PC-3 (cell line): ENCODE measurements around the gene AKAP6. TPM values are rescaled to one million over a fixed set of nuclear protein-coding genes. Genes with fewer than 3 reads are reported as not detected.
A peak's percentile ranks its signal among the peaks of the same experiment; 100 is the strongest.

Experiments used
- ATAC-seq: fragments of 200-7000 bp; cut with Tn5 transposase; 2 replicates; pipeline ENCODE4 v1.9.1; 2020; ENCODE audit warnings: mild to moderate bottlenecking, moderate library complexity
- BruUV-seq: library from RNA; stranded (reverse); fragments of 400-500 nt; replicated peaks from 2 replicates; lab custom pipeline; 2021; lab: Mats Ljungman, UMichigan
- CTCF ChIA-PET: fragments of 300-600 bp; sonication (Branson Sonifier 250); formaldehyde crosslinking; loops from one replicate; lab custom pipeline; 2022; ENCODE audit warnings: antibody characterized with exemption; lab: Charles Lee
- POLR2A ChIA-PET: fragments of 300-600 bp; sonication (Branson Sonifier 250); formaldehyde crosslinking; loops from one replicate; lab custom pipeline; 2022; ENCODE audit warnings: antibody characterized with exemption; ENCODE audit not compliant: unreplicated experiment; lab: Charles Lee
- DNase-seq: peaks from one replicate; pipeline ENCODE4 v3.0.0-alpha.2; 2015
- H2AFZ ChIP-seq: fragments of 300-600 bp; sonication (generic); 2 replicates; pipeline ENCODE4 v1.6.0; 2016; ENCODE audit warnings: antibody characterized with exemption, low read length
- H3F3A ChIP-seq: fragments of 300-600 bp; sonication (generic); one replicate; pipeline ENCODE4 v1.6.0; 2017; ENCODE audit warnings: antibody characterized with exemption, low read length, control low read depth, mild to moderate bottlenecking; ENCODE audit not compliant: unreplicated experiment
- H3K27ac ChIP-seq: fragments of 300-600 bp; sonication (generic); 2 replicates; pipeline ENCODE4 v1.5.1; 2016; ENCODE audit warnings: mild to moderate bottlenecking, low read length
- H3K27me3 ChIP-seq: fragments of 300-600 bp; sonication (generic); 2 replicates; pipeline ENCODE4 v1.6.1; 2016; ENCODE audit warnings: low read length, mixed read lengths
- H3K36me3 ChIP-seq: fragments of 300-600 bp; sonication (generic); 2 replicates; pipeline ENCODE4 v1.6.1; 2016; ENCODE audit warnings: low read depth, mixed run types, low read length, mixed read lengths
- H3K4me1 ChIP-seq: fragments of 300-600 bp; sonication (generic); 2 replicates; pipeline ENCODE4 v1.5.1; 2016; ENCODE audit warnings: low read length; ENCODE audit not compliant: insufficient read depth
- H3K4me2 ChIP-seq: fragments of 300-600 bp; sonication (generic); 2 replicates; pipeline ENCODE4 v1.6.0; 2016; ENCODE audit warnings: low read length
- H3K4me3 ChIP-seq: fragments of 300-600 bp; sonication (generic); 2 replicates; pipeline ENCODE4 v1.5.1; 2016; ENCODE audit warnings: mild to moderate bottlenecking, low read length, mixed read lengths
- H3K79me2 ChIP-seq: fragments of 300-600 bp; sonication (generic); 2 replicates; pipeline ENCODE4 v1.6.1; 2017; ENCODE audit warnings: low read length, mixed read lengths
- H3K9ac ChIP-seq: fragments of 300-600 bp; sonication (generic); 2 replicates; pipeline ENCODE4 v1.6.0; 2016; ENCODE audit warnings: mild to moderate bottlenecking, low read length
- H3K9me2 ChIP-seq: fragments of 300-600 bp; sonication (generic); replicated peaks from 2 replicates; pipeline ENCODE4 v1.6.1; 2016; ENCODE audit warnings: mixed run types, low read length, mixed read lengths
- H3K9me3 ChIP-seq: fragments of 300-600 bp; sonication (generic); 2 replicates; pipeline ENCODE4 v1.6.1; 2016; ENCODE audit warnings: low read length, mixed read lengths
- H4K20me1 ChIP-seq: fragments of 300-600 bp; sonication (generic); 2 replicates; pipeline ENCODE4 v1.6.1; 2016; ENCODE audit warnings: low read length, mixed read lengths
- EZH2 ChIP-seq: fragments of 300-600 bp; sonication (generic); IDR thresholded peaks from one replicate; pipeline ENCODE4 v1.6.1; 2017; ENCODE audit warnings: antibody characterized with exemption, mild to moderate bottlenecking, low read length; ENCODE audit not compliant: unreplicated experiment
- EZH2phosphoT487 ChIP-seq: fragments of 300-600 bp; sonication (generic); IDR thresholded peaks from 2 replicates; pipeline ENCODE4 v1.6.1; 2018; ENCODE audit warnings: mild to moderate bottlenecking, antibody characterized with exemption, low read length, borderline replicate concordance
- intact Hi-C: fragments of 100-400 bp; cut with micrococcal nuclease; formaldehyde crosslinking; loops from 2 replicates; pipeline ENCODE4 v1.9.0; 2023
- total RNA-seq: library from RNA; depleted of rRNA; stranded (reverse); fragments of >200 nt; gene quantifications from 2 replicates; pipeline ENCODE4 v1.2.3, GENCODE V29; 2014
- TF ChIP-seq, protein P1 (sequence below): fragments of 300-600 bp; sonication (generic); conservative IDR thresholded peaks from 2 replicates; pipeline ENCODE4 v1.5.1; 2017; ENCODE audit warnings: antibody characterized with exemption, low read depth, mild to moderate bottlenecking, low read length

The AKAP6 gene
- total RNA-seq, 1 experiment from 2014 or later: 1.5 TPM

DNA sequence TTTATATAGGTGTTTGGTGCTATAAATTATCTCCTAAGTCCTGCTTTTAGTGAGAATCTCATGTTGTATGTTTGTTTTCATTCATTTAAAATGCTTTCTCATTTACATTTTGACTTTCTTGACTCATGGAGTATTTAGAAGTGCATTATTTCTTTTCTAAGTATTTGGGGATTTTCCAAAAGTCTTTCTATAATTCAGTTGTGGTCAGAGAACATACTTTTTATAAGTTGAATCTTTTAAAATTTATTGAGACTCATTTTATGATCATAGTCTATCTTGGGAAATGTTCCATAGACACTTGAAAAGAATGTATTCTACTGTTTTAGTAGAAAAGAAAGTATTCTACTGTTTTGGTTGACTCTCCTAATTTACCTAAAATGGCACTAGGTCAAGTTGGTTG lies 168.2 kb downstream of the AKAP6 start:
- H3K27me3 ChIP-seq: no peaks in the 10 kb centered on the region
- no peak for TF ChIP-seq EZH2phosphoT487
- no peak for TF ChIP-seq EZH2
- TF ChIP-seq, protein P1, sequence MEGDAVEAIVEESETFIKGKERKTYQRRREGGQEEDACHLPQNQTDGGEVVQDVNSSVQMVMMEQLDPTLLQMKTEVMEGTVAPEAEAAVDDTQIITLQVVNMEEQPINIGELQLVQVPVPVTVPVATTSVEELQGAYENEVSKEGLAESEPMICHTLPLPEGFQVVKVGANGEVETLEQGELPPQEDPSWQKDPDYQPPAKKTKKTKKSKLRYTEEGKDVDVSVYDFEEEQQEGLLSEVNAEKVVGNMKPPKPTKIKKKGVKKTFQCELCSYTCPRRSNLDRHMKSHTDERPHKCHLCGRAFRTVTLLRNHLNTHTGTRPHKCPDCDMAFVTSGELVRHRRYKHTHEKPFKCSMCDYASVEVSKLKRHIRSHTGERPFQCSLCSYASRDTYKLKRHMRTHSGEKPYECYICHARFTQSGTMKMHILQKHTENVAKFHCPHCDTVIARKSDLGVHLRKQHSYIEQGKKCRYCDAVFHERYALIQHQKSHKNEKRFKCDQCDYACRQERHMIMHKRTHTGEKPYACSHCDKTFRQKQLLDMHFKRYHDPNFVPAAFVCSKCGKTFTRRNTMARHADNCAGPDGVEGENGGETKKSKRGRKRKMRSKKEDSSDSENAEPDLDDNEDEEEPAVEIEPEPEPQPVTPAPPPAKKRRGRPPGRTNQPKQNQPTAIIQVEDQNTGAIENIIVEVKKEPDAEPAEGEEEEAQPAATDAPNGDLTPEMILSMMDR: no peak
- no peak overlapping the region for H3K4me3 ChIP-seq
- H3K36me3 ChIP-seq: no peaks in the 10 kb centered on the region
- intact Hi-C loops: no loop called here
- no peak overlapping the region for H3K27ac ChIP-seq
- no peaks in the 10 kb centered on the region for H3K79me2 ChIP-seq
- ChIA-PET CTCF (no interaction called here), POLR2A (no interaction called here)
- no peak overlapping the region for H2AFZ ChIP-seq
- no peaks in the 10 kb centered on the region for H3K4me1 ChIP-seq
- no TSS peak for BruUV-seq
- H3K9ac ChIP-seq: no peak overlapping the region
- no peak for DNase-seq
- no peaks in the 10 kb centered on the region for H3F3A ChIP-seq
- H3K9me3 ChIP-seq: no peaks in the 10 kb centered on the region
- ATAC-seq: no peak; the same call in 1 of the 2 replicates
- no peaks in the 10 kb centered on the region for H3K9me2 ChIP-seq
- no peaks in the 10 kb centered on the region for H4K20me1 ChIP-seq
- H3K4me2 ChIP-seq: no peak overlapping the region

DNA sequence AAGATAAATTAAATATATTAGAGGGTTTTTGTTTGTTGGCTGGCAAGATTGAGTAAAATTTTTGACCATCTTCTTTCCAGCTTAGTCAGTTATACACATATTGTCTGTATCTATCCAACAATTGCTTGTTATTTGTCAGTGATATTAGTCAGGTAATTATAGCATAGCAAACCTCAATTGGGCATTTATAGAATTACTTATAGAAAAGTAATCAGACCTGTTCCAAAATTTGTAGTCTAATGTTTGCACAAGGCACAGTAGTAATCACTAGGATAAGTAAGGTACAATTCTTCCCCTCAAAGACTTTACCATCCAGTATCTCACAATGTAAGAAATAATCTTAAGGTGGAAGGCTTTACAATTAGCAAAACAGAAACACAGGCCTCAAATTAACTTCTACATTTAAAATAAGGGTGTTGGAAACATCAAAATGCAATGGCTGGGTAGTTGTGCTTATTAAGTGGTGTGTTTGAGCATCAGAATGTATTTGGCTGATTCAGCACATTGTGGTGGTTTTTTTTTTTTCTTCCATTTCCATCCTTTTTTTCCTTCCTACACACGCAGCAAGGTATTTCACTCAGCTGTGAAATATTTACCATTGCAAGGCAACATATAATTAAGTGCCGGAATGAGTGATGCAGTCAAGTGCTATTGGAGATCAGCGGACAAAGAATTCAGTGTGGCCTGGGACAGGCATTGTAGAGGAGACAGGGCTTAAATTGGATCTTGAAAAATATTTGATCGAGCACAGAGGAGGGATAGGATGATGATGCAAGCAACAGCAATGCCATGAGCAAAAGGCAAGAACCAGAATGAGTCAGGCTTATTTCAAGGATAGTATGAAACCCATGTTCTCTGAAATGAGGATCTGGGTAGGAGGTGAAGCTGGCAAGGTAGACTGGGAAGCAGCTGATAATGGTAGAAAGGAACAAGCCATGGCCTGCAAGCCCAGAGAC lies 178.2 kb downstream of the AKAP6 start:
- Histone ChIP-seq H3K4me3 (peak overlapping the region; percentile 5; the same call in 1 of the 2 replicates), H4K20me1 (no peaks in the 10 kb centered on the region), H3K9me2 (0 out of 2 replicates have a peak, but pooled peaks cover 6% of the 10 kb centered on the region), H3K9ac (no peak overlapping the region), H3K4me2 (peak overlapping the region; percentile 49), H3K36me3 (no peaks in the 10 kb centered on the region), H3F3A (no peaks in the 10 kb centered on the region), H3K4me1 (peaks cover 33% of the 10 kb centered on the region), H3K79me2 (no peaks in the 10 kb centered on the region), H3K27ac (peak overlapping the region; percentile 72), H2AFZ (no peak overlapping the region), H3K27me3 (no peaks in the 10 kb centered on the region), H3K9me3 (no peaks in the 10 kb centered on the region)
- ATAC-seq: peak; percentile 49
- intact Hi-C loops: loop anchor here (1.0 kb wide), 1 partner anchor 34 kb away; no protein-coding TSS in a partner anchor
- TSS peak; percentile 74 for BruUV-seq
- DNase-seq: peak; percentile 71
- ChIA-PET POLR2A (interaction anchor here (0.6 kb wide), 2 partner anchors 30 to 135 kb away, joined by 4 to 9 read pairs; no protein-coding TSS in a partner anchor), CTCF (interaction anchor here (0.6 kb wide), 1 partner anchor 91 kb away, joined by 4 read pairs; no protein-coding TSS in a partner anchor)
- TF ChIP-seq EZH2: no peak
- no peak for TF ChIP-seq EZH2phosphoT487
- TF ChIP-seq, protein P1: no peak
